ENCODE data around the gene PTPRG. TPM values are rescaled to one million over a fixed set of nuclear protein-coding genes. Genes with fewer than 3 reads are reported as not detected.

The PTPRG gene
- total RNA-seq, 1 donor, result 41.0 TPM

DNA sequence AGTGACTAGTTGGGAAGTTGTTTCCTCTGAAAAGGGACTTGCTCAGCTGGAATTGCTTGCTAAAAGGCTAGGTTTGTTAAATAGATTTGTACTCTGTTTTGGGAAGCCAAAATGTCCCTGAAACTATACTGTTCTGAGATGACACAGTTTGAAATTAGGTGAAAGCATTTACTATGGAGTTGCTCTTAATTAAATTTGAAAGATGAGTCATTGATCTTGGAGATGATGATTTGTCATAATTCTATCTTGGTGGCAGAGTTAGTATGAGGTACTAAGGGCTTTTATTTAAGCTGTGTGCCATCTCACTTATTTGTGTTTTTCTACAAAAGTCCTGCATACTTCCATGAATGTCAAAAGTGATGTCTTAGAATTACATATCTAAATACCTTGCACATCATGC is 320.9 kb downstream of the PTPRG start:
- no peak for DNase-seq (ENCODE audit: low read depth)
- H3K4me3 ChIP-seq (ENCODE audit: low read depth, low read length), result no peak overlapping the region
- TF ChIP-seq, protein P1, sequence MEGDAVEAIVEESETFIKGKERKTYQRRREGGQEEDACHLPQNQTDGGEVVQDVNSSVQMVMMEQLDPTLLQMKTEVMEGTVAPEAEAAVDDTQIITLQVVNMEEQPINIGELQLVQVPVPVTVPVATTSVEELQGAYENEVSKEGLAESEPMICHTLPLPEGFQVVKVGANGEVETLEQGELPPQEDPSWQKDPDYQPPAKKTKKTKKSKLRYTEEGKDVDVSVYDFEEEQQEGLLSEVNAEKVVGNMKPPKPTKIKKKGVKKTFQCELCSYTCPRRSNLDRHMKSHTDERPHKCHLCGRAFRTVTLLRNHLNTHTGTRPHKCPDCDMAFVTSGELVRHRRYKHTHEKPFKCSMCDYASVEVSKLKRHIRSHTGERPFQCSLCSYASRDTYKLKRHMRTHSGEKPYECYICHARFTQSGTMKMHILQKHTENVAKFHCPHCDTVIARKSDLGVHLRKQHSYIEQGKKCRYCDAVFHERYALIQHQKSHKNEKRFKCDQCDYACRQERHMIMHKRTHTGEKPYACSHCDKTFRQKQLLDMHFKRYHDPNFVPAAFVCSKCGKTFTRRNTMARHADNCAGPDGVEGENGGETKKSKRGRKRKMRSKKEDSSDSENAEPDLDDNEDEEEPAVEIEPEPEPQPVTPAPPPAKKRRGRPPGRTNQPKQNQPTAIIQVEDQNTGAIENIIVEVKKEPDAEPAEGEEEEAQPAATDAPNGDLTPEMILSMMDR (IDR thresholded peaks at IDR 0.05; ENCODE audit: insufficient read depth, low read depth, low read length), result no peak

DNA sequence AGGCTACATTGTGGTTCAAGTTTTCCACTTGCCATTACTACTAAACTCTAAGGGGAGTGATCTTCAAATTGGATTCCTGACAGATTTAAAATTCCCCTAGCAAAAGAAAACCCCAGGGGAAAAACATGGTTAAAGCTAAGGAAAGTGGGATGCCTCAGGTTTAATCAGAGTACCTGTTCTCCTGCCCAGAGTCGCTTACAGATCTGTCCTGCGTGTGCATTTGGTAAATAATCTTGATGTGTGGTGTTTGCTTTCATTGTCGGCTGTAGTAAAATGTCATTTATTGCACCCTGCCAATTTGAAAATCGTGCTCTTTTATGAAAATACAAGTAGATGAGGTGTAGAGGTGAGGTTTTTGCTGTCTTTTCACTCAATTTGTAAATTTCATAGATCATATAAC is 323.4 kb downstream of the PTPRG start:
- DNase-seq (ENCODE audit: low read depth), result no peak
- TF ChIP-seq, protein P1 (IDR thresholded peaks at IDR 0.05; ENCODE audit: insufficient read depth, low read depth, low read length), result no peak
- no peak overlapping the region for H3K4me3 ChIP-seq (ENCODE audit: low read depth, low read length)

DNA sequence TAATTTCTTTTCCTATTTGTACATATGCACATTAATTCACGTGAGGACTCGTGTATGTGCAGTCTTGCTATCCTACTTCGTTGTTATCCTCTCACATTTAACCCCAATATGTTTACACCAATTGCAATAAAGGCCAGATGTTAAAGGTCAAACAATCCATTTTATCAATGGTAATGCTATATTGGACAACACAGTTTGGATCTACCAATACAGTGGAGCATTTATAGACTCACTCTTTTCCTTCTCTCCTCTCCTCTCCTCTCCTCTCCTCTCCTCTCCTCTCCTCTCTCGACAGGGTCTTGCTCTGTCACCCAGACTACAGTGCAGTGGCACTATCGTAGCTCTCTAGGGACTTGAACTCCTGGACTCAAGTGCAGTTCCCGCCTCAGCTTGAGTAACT is 324.0 kb downstream of the PTPRG start:
- no peak for DNase-seq (ENCODE audit: low read depth)
- no peak overlapping the region for H3K4me3 ChIP-seq (ENCODE audit: low read depth, low read length)
- TF ChIP-seq, protein P1 (IDR thresholded peaks at IDR 0.05; ENCODE audit: insufficient read depth, low read depth, low read length), result no peak

DNA sequence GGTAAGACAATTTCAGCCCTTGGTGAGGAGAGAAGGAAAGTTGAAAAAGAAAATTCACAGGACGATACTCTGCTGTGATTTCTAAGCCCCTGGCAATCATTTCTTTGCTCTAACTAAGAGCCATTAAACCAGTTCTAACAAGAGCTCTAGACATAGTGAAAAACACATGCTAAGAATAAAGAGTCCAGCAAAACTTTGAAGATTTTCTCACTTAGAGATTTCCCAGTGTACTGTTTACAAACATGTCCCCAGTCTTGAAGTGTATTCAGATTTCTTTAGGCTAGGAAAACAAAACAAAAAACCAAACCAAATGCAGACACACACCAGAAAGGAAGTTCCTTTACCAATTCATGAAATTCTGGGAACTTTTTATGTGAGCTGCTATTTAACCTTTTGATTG is 325.8 kb downstream of the PTPRG start:
- DNase-seq (ENCODE audit: low read depth), result peak; percentile 33
- H3K4me3 ChIP-seq (ENCODE audit: low read depth, low read length), result no peak overlapping the region
- TF ChIP-seq, protein P1 (IDR thresholded peaks at IDR 0.05; ENCODE audit: insufficient read depth, low read depth, low read length), result no peak

DNA sequence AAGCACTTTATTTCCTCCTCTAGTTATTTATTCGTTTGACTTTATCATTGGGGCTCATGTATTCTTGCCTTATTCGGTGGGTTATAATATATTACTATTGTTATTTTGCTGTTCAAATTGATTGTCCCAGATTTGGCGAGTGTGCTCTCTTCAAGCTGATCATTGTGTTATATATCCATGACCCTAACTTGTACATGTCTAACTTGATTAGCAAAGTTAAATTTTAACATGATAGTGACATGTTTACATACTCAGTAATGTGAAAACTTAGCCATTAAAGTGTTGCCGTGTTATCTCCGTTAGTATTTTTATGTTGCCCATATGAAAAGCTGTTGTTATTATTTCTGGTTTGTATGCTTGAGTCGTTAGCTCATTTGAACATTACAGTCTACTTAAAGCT is 327.9 kb downstream of the PTPRG start:
- TF ChIP-seq, protein P1 (IDR thresholded peaks at IDR 0.05; ENCODE audit: insufficient read depth, low read depth, low read length), result no peak

DNA sequence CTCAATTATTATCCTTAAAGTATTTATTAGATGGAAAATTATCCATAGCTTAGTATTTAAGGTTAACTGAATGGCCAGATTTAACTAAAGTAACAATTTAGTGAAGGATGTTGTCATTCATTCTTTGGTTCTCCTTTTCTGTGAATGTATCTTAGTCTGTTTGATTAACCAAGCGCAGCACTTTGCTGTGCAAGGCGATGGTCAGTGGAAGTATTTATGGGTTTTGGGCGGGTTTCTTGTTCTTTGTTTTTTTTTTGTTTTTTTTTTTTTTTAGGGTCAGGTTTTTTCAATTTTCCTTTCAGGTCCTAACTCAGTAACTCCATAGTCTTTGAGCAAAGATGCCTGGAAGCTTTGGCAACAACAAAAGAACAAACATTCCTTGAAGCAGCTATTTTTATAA is 328.8 kb downstream of the PTPRG start:
- no peak overlapping the region for H3K4me3 ChIP-seq (ENCODE audit: low read depth, low read length)
- no peak for DNase-seq (ENCODE audit: low read depth)
- TF ChIP-seq, protein P1 (IDR thresholded peaks at IDR 0.05; ENCODE audit: insufficient read depth, low read depth, low read length), result no peak

More for the DNA sequence above, 327.9 kb downstream of the PTPRG start:
- H3K4me3 ChIP-seq (ENCODE audit: low read depth, low read length), result no peak overlapping the region
- DNase-seq (ENCODE audit: low read depth), result no peak

DNA sequence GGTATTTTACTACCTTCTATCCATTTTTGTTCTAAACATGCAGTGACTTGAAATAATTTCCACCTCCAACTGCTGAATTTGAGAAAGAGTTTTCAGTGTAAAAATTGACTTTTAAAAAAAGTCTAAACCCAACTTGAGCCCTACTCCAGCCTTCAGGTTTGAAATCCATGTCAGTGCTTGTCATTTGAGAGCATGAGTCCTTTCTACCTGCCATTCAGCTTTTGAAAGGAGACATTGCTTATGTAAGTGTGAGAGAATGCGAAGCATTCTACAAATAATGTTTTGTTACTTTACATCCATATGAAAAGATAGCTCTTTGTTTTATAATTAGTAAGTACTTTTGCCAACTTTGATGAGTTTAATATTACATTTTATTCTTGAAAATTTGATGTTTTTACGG is 329.2 kb downstream of the PTPRG start:
- TF ChIP-seq, protein P1 (IDR thresholded peaks at IDR 0.05; ENCODE audit: insufficient read depth, low read depth, low read length), result no peak
- no peak for DNase-seq (ENCODE audit: low read depth)
- H3K4me3 ChIP-seq (ENCODE audit: low read depth, low read length), result no peak overlapping the region
